HEK293 (cell line): Measurements from ENCODE around the gene TNS3.

Experiments used
- CTCF ChIA-PET: fragments of 350-600 bp; formaldehyde crosslinking; extraction: SDS; loops from one replicate; lab custom pipeline; 2021; ENCODE audit warnings: antibody characterized with exemption; lab: Yijun Ruan, JAX
- POLR2A ChIA-PET: fragments of 300-600 bp; formaldehyde crosslinking; extraction: SDS; loops from one replicate; lab custom pipeline; 2020; ENCODE audit warnings: antibody characterized with exemption, inconsistent platforms; lab: Yijun Ruan, JAX
- H3K27ac ChIP-seq: fragments of 200-500 bp; sonication (Bioruptor generic); 2 replicates; pipeline ENCODE4 v1.5.1; 2014; ENCODE audit warnings: low read depth, low read length, control low read depth, inconsistent platforms; ENCODE audit errors: extremely low read depth
- H3K36me3 ChIP-seq, 2 experiments: fragments of 200-500 bp in 1 of 2; sonication (Bioruptor generic) in 1 of 2; 1 replicate in 1 of 2; 2 replicates in 1 of 2; pipeline ENCODE4 v1.5.1; 2014 to 2017; ENCODE audit warnings: inconsistent platforms in 2 of 2, low read length in 2 of 2; ENCODE audit not compliant: control insufficient read depth in 2 of 2, insufficient read depth in 1 of 2
- H3K4me1 ChIP-seq: fragments of 200-500 bp; sonication (Bioruptor generic); 2 replicates; pipeline ENCODE4 v1.5.1; 2014; ENCODE audit warnings: mild to moderate bottlenecking, low read length, inconsistent platforms; ENCODE audit not compliant: control insufficient read depth, insufficient read depth
- H3K4me3 ChIP-seq: 2 replicates; pipeline ENCODE4 v1.5.1; 2011; ENCODE audit warnings: low read depth, mild to moderate bottlenecking, control low read depth, low read length, moderate library complexity
- H3K9me3 ChIP-seq: fragments of 200-500 bp; sonication (Bioruptor generic); 2 replicates; pipeline ENCODE4 v1.5.1; 2014; ENCODE audit warnings: low read depth, low read length, inconsistent platforms; ENCODE audit not compliant: control insufficient read depth, insufficient read depth
- SALL2 ChIP-seq: fragments of 450-650 bp; formaldehyde crosslinking; IDR thresholded peaks from 2 replicates; pipeline ENCODE4 v1.5.0; 2017; ENCODE audit warnings: missing biosample characterization, mild to moderate bottlenecking, missing genetic modification characterization, borderline replicate concordance
- SCRT1 ChIP-seq: fragments of 450-650 bp; formaldehyde crosslinking; IDR thresholded peaks from 2 replicates; pipeline ENCODE4 v1.5.1; 2016; ENCODE audit warnings: missing biosample characterization, missing genetic modification characterization, borderline replicate concordance
- ZBTB48 ChIP-seq: fragments of 450-650 bp; formaldehyde crosslinking; IDR thresholded peaks from 2 replicates; pipeline ENCODE4 v1.5.1; 2016; ENCODE audit warnings: missing biosample characterization, missing genetic modification characterization
- ZFP41 ChIP-seq: fragments of 450-650 bp; formaldehyde crosslinking; IDR thresholded peaks from 2 replicates; pipeline ENCODE4 v1.5.1; 2016; ENCODE audit warnings: missing biosample characterization, missing genetic modification characterization, borderline replicate concordance
- ZNF335 ChIP-seq: fragments of 450-650 bp; formaldehyde crosslinking; conservative IDR thresholded peaks from 2 replicates; pipeline ENCODE4 v1.5.1; 2016; ENCODE audit warnings: missing biosample characterization, missing genetic modification characterization
- ZNF366 ChIP-seq: fragments of 450-650 bp; formaldehyde crosslinking; conservative IDR thresholded peaks from 2 replicates; pipeline ENCODE4 v1.5.1; 2016; ENCODE audit warnings: missing biosample characterization, missing genetic modification characterization
- ZNF660 ChIP-seq: fragments of 450-650 bp; IDR thresholded peaks from 2 replicates; pipeline ENCODE4 v1.5.1; 2018; ENCODE audit warnings: missing biosample characterization, mild to moderate bottlenecking, missing genetic modification characterization
- ZNF664 ChIP-seq: fragments of 450-650 bp; formaldehyde crosslinking; IDR thresholded peaks from 2 replicates; pipeline ENCODE4 v1.5.1; 2016; ENCODE audit warnings: missing biosample characterization, missing genetic modification characterization
- TF ChIP-seq, protein P1 (sequence below): fragments of 450-650 bp; formaldehyde crosslinking; IDR thresholded peaks from 2 replicates; pipeline ENCODE4 v1.5.1; 2016; ENCODE audit warnings: missing biosample characterization, missing genetic modification characterization
- TF ChIP-seq, protein P2 (sequence below): fragments of 450-650 bp; formaldehyde crosslinking; IDR thresholded peaks from 2 replicates; pipeline ENCODE4 v1.5.1; 2016; ENCODE audit warnings: missing biosample characterization, missing genetic modification characterization
- TF ChIP-seq, protein P3 (sequence below): fragments of 450-650 bp; formaldehyde crosslinking; IDR thresholded peaks from 2 replicates; pipeline ENCODE4 v1.5.1; 2016; ENCODE audit warnings: missing biosample characterization, missing genetic modification characterization
- TF ChIP-seq, protein P4 (sequence below): fragments of 450-650 bp; formaldehyde crosslinking; IDR thresholded peaks from 2 replicates; pipeline ENCODE4 v1.5.1; 2016; ENCODE audit warnings: missing biosample characterization, missing genetic modification characterization

TNS3 gene

DNA sequence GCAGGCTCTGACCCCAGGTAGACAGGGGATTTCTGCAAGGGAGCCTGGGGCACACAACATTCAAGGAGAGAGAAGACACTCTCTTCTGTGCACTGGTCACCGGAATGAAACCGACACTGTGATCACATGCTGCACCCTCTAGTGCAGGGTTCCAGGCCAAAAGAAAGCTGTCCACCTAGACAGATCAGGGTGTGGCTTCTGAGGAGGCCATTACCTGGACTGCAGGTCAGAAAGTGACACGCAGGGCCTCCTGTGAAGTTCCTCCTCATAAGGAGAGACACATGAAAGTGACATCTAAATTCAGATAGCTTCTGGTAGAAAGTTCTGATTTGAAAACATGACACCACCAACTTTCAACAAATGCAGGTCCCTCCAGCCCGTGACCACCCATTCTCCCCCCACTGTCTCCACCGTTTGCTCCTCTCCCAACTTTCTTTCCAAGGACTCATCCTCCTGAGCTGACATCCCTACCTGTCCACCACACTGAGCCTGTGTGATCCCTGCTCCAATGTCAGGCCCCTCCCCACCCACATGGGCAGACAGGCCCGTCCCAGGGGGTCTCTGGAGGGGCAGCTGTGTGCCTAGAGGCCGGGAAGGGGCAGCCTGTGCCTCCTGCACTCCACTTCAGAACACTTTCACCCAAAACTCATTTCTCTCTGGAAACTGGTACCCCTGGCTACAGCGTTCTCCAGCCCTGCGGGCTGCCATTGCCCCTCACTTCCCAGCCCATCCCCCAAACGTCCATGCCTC, 198.0 kb downstream of the TNS3 start (continued):
- TF ChIP-seq, protein P1, sequence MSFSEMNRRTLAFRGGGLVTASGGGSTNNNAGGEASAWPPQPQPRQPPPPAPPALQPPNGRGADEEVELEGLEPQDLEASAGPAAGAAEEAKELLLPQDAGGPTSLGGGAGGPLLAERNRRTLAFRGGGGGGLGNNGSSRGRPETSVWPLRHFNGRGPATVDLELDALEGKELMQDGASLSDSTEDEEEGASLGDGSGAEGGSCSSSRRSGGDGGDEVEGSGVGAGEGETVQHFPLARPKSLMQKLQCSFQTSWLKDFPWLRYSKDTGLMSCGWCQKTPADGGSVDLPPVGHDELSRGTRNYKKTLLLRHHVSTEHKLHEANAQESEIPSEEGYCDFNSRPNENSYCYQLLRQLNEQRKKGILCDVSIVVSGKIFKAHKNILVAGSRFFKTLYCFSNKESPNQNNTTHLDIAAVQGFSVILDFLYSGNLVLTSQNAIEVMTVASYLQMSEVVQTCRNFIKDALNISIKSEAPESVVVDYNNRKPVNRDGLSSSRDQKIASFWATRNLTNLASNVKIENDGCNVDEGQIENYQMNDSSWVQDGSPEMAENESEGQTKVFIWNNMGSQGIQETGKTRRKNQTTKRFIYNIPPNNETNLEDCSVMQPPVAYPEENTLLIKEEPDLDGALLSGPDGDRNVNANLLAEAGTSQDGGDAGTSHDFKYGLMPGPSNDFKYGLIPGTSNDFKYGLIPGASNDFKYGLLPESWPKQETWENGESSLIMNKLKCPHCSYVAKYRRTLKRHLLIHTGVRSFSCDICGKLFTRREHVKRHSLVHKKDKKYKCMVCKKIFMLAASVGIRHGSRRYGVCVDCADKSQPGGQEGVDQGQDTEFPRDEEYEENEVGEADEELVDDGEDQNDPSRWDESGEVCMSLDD (tag by site-specific recombination) = no peak
- TF ChIP-seq ZNF366 (tag by site-specific recombination) (no peak), ZBTB48 (tag by site-specific recombination) (no peak), ZFP41 (tag by site-specific recombination) (no peak), SCRT1 (tag by site-specific recombination) (no peak)
- TF ChIP-seq, all 188 proteins: peak for 0

DNA sequence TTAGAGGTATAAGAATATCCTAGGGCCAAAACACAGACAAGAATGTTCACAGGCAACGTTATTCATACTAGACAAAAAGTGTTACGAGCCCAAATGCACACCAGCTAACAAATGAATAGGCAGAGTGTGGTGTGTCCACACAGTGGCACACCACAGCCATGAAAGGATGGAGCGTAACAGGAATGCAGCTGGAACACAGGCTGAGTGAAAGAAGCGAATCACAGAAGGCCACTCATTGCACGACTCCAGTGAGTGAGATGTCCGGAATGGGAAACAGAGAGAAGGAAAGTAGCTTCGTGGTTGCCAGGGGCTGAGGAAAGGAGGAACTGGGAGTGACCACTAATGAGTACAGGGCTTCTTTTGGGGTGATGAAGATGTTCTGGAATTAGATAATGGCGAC, 198.8 kb downstream of the TNS3 start:
- TF ChIP-seq ZNF335 (tag by site-specific recombination) = no peak
- no peak for TF ChIP-seq SALL2 (tag by site-specific recombination)
- TF ChIP-seq ZNF664 (tag by site-specific recombination) = no peak
- TF ChIP-seq, protein P2, sequence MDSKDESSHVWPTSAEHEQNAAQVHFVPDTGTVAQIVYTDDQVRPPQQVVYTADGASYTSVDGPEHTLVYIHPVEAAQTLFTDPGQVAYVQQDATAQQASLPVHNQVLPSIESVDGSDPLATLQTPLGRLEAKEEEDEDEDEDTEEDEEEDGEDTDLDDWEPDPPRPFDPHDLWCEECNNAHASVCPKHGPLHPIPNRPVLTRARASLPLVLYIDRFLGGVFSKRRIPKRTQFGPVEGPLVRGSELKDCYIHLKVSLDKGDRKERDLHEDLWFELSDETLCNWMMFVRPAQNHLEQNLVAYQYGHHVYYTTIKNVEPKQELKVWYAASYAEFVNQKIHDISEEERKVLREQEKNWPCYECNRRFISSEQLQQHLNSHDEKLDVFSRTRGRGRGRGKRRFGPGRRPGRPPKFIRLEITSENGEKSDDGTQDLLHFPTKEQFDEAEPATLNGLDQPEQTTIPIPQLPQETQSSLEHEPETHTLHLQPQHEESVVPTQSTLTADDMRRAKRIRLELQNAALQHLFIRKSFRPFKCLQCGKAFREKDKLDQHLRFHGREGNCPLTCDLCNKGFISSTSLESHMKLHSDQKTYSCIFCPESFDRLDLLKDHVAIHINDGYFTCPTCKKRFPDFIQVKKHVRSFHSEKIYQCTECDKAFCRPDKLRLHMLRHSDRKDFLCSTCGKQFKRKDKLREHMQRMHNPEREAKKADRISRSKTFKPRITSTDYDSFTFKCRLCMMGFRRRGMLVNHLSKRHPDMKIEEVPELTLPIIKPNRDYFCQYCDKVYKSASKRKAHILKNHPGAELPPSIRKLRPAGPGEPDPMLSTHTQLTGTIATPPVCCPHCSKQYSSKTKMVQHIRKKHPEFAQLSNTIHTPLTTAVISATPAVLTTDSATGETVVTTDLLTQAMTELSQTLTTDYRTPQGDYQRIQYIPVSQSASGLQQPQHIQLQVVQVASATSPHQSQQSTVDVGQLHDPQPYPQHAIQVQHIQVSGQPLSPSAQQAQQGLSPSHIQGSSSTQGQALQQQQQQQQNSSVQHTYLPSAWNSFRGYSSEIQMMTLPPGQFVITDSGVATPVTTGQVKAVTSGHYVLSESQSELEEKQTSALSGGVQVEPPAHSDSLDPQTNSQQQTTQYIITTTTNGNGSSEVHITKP (tag by site-specific recombination) = no peak
- TF ChIP-seq, protein P3, sequence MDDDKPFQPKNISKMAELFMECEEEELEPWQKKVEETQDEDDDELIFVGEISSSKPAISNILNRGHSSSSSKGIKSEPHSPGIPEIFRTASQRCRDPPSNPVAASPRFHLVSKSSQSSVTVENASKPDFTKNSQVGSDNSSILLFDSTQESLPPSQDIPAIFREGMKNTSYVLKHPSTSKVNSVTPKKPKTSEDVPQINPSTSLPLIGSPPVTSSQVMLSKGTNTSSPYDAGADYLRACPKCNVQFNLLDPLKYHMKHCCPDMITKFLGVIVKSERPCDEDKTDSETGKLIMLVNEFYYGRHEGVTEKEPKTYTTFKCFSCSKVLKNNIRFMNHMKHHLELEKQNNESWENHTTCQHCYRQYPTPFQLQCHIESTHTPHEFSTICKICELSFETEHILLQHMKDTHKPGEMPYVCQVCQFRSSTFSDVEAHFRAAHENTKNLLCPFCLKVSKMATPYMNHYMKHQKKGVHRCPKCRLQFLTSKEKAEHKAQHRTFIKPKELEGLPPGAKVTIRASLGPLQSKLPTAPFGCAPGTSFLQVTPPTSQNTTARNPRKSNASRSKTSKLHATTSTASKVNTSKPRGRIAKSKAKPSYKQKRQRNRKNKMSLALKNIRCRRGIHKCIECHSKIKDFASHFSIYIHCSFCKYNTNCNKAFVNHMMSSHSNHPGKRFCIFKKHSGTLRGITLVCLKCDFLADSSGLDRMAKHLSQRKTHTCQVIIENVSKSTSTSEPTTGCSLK (tag by site-specific recombination) = no peak
- no peak for TF ChIP-seq ZNF660 (tag by site-specific recombination)
- TF ChIP-seq, protein P4, sequence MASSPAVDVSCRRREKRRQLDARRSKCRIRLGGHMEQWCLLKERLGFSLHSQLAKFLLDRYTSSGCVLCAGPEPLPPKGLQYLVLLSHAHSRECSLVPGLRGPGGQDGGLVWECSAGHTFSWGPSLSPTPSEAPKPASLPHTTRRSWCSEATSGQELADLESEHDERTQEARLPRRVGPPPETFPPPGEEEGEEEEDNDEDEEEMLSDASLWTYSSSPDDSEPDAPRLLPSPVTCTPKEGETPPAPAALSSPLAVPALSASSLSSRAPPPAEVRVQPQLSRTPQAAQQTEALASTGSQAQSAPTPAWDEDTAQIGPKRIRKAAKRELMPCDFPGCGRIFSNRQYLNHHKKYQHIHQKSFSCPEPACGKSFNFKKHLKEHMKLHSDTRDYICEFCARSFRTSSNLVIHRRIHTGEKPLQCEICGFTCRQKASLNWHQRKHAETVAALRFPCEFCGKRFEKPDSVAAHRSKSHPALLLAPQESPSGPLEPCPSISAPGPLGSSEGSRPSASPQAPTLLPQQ (tag by site-specific recombination) = no peak
- H3K27ac ChIP-seq = no peak overlapping the region
- peaks cover 3% of the 10 kb centered on the region for H3K4me1 ChIP-seq
- CTCF ChIA-PET = no interaction called here
- no peaks in the 10 kb centered on the region for H3K36me3 ChIP-seq
- H3K4me3 ChIP-seq = no peak overlapping the region
- POLR2A ChIA-PET = no interaction called here
- no peaks in the 10 kb centered on the region for H3K9me3 ChIP-seq
